HG02870 (cell line): ENCODE measurements around the gene AP1G2.

Experiments
- ATAC-seq: cut with Tn5 transposase; IDR thresholded peaks from one replicate; pipeline ENCODE4 v1.9.1; 2021; ENCODE audit warnings: mild to moderate bottlenecking, moderate library complexity; ENCODE audit not compliant: unreplicated experiment

Gene AP1G2

DNA sequence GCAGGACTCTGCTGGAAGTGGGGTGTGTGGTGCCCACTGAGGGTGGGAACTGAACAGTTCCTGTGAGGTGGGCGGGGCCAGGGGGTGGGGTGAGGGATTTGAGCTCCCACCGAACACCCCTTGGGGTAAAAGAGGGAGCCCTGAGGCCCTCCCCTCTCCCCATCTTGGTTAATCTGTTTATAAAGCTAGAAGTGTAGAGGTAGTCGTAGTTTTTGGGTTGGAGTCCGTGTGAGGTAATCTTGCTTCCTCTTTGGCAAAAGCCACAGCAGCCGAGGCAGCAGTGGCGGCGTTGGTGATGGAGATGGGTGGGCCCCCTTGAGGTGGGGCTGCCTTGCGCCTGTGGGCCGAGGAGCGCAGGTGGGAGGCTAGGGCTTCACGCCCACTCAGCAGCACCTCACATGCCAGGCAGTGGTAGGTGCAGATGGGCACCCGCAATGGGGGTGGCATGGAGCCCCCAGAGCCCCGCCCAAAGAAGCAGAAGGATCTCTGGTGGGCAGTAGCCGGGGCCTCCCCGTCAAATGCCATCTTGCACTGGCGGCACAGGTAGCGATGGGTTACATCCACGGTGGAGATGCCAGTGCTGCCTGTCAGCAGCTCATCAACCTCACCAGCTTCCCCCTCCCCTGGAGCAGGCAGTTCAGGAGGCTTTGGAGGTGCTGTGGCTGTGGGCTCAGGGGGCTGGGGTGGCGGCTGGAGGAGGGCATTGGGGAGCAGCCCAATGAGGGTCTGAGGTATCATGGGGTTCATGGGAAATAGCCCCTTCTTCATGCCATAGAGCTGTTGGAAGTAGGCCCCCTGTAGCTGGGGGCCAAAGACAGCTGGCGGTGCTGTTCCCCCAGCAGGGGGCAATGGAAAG, 45.6 kb downstream of the AP1G2 start:
- ATAC-seq = no peak

DNA sequence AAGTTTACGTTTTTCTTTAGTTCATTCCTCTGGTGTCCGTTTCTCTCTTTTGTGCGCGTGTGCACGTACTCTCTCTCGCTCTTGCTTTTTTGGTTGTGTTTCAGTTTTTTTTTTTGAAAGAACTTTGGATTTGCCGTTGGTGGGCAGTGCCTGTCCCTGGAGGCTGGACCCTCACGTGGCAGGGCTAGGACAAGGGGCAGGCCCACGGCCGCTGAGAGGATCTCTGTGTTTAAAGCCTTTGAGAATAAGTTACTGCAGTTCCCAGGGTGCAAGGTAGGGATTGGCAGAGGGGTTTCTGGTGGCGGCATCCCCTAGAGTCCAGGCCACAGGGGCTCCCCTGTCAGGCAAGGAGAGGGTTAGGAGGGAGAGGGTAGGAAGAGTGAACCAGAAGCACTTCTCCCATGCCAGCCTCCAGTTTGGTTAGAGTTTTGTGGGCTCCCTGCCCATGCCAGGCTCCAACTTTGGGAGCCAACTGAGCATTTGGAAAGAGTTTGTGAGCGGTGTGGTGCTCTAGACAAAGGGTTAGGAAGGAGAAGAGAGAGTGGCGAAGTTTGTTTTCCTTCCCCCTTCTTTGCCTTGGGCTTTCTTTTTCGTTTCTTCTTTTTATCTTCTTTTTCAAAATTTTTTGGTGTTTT, 46.6 kb downstream of the AP1G2 start:
- ATAC-seq = no peak

DNA sequence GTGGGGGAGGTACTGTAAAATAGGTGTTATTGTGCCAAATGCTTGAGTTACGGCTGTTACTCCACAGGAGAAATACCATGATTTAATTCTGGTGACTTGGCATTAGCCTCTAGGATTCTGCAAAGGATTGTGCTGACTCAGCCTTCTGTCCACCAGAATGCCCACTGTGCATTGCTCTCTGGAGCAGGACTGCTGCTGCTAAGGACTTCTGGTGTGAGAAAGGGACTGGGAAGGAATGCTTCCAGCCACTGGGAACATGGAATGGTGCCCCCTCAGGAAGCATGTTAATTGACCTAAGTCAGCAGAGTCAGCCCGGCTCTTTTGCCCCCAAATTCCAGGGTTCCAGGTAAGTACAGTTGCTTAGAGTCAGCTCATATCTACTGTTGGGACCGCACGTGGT, 48.9 kb downstream of the AP1G2 start:
- no peak for ATAC-seq

DNA sequence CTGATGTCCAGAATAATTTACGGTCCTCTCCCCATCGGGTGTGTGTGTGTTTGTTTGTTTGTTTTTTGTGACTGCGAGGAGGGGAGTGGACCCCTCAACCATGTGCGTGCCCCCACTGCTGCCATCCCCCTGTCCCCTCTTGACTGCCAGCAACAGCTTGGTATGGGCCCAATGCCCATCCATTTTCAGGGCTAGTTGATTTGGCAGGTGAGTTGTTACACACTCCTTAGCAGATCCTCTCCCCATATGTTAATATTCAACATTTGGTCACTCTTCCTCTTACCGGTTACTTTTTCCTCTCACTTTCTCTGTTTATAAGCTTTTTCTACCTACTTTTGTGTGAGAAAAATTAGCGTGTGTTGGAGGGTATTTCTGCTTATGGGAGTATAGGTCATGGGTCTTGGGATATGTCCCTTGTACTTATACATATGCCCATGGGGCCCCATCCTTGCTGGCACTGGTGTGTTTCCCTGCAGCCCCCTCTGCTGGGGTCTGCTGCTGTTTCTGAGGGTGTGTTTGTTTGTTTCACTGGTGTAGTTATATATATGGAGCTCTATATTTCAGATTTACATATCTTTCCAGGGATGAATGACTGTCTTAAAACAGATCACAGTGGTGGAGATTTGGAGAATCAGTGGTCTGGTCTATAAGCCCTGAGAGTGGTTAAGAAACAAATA, 49.8 kb downstream of the AP1G2 start:
- no peak for ATAC-seq

DNA sequence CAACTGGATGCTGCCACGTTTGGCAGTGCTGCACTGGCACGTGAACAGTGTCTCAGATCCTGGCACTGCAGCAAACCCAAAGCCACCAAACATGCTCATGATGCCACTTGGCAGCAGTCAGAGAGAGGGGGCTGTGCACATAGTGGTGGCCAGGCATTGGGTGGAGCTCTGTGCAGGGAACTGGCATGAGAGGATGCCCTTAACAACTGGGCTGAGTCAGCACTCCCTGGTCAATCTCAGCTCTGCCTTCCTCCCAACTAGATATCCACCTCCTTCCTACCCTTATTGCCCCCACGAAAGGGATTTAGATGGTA, 53.0 kb downstream of the AP1G2 start:
- no peak for ATAC-seq

DNA sequence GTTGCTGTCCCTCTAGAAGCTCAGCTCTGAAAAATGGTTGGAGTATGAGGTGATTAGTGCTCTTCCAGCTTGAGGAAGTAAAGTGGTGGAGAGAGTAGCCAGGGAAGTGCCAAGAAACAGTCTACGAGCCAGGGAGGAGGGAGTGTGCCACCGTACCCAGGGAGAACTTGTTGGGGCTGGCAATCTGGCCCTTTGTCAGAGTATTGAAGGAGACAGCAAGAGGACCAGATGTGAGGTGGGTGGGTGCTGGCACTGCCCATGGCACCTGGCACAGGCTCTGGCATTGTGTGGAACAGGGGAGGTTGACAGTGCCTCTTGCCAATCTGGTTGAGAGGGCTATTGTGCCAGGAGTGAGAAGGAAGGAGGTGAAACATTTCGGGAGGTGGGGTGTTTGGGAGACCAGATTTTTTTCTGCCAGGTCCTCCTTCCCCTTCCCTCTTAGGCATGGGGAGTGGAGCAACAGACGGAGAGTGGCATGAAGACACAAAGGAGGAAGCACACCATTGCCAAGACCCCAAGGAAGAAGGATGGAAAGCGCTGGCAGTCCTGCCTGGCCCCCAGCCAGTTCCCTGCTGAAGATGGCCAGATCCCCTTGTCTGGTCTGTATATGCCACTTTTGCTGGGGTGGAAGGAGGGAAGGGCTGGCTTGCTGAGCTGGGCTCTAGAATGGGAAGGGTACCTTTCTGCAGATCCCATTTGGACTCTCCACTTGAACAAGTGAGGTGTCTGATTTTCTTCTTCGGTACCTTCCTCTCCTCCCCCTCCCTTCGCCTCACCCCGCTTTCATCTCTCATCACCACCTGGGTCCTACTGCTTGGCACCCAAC, 53.6 kb downstream of the AP1G2 start:
- no peak for ATAC-seq

DNA sequence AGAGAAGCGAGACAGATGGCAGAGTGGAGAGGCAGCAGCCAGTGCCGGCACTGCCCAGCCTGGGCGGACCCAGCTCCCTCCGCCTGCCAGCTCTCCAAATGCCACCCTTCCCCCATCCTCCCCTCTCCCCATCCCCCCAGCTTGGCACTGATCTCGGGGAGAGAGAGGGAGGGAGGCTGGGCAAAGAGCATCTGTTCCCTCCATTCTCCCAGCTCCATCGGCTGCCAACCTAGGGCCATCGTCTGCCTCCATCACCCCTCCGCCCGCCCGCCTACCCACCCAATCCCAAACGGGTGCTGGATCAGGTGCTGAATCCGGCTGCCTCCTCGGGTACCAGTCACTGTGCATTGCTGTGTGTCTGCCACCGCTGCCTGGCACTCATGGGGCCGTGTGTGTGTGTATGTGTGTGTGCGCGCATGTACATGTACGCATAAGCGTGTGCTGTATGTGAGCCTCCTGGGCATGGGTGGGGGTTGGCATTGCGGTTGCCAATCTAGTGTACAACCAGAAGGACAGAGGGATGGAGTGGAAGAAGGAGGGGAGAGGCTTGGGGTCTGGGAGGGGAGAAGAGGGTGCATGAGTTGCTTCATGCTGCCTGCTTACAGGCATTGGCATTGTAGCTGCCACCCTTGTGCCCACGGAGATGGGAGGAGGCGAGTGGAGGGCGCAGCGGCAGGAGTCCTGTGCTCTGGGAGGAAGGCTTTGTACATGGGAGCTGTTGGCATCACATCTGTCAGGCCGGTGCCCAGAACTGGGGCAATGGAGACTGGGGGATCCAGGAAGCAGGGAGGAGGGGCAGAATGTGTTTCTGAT, 54.4 kb downstream of the AP1G2 start:
- no peak for ATAC-seq

DNA sequence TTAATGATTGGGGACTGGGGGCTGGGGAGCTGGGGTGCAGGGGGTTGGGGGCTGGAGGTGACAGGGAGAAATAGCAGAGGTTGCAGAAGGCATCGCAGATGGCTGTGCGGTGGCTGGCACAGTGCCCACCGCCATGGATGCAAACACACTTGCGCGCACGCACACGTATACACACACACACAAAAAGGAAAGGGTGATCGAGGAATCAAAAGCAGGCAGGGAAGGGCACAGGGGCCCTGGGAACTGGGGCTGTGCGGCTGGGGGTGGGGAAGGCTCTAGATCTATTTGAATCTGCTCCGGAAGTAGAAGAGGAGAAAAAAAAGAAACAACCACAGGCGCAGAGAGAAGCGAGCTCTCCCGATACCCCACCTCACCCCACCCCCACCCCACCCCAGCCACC, 55.4 kb downstream of the AP1G2 start:
- ATAC-seq = no peak
